ENCODE results near the gene ELOVL6.
"Not testable (repeated sequence)": the region's sequence is repeated elsewhere in the genome, so short reads cannot be mapped to it uniquely, and the experiment has no call there.

ELOVL6 gene

DNA sequence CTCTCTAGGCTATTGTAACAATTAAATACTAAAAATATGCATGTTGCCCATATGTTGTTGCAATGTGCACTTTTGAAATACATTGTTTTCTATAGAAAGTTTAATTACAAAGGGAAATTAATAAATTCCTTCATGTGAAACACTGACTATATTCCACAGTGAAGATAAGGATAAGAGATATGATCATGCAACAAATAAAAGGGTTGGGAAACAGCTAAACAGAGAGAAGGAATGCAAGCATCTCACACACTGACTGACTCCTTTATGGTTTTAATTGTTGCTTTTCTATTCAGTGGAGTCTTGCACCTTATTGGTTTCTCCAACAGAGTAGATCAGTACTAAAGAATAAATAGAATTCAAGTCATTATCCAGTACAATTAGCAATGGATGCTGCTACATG lies 37.8 kb downstream of the ELOVL6 start:
- no peak for DNase-seq (ENCODE audit: low read depth)

DNA sequence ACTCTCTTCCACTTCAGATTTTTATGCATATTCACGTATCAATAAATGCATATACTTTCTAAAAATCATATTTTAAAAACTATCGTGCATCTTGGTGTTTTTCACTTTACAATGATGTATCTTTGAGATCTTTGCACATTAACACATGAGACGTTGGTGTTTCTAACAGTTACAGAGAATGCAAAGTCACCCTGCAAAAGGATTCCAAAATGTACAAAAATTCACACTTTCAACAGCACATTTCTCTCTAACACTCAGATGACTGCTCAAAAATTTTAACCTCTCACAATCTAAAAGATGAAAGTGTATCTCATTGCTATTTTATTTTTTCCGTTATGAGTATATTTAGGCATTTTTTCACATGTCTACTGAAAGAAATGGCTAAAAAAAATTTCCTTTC lies 38.9 kb downstream of the ELOVL6 start:
- DNase-seq (ENCODE audit: low read depth) = no peak

DNA sequence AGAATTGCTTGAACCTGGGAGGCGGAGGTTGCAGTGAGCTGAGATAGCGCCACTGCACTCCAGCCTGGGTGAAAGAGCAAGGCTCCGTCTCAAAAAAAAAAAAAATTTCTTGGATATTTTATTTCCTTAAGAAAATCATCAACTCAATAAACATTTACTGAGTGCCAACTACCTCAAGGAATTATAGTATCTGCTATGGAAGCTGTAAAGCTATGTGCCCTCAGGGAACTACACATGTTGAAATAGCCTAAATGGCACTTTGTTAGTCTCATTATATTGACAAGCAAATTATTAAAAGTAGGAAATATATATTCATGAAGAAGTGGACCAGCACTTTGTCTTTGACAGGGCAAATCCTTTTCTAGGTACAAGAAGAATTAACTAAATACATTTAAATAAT lies 40.8 kb downstream of the ELOVL6 start:
- DNase-seq (ENCODE audit: low read depth) = no peak

DNA sequence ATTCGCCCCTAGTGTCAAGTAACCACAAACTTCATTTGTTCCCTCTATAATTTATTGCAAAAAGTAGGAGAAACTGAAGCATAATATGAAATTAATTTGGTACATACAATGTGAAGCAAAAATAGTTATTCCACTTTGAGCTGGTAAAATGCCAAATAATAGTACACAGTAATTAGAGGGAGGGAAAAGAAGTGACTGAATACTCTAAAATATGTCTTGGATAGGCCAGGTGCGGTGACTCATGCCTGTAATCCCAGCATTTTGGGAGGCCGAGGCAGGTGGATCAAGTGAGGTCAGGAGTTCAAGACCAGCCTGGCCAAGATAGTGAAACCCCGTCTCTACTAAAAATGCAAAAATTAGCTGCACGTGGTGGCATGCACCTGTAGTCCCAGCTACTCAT lies 41.2 kb downstream of the ELOVL6 start:
- not testable (repeated sequence) for DNase-seq (ENCODE audit: low read depth)

DNA sequence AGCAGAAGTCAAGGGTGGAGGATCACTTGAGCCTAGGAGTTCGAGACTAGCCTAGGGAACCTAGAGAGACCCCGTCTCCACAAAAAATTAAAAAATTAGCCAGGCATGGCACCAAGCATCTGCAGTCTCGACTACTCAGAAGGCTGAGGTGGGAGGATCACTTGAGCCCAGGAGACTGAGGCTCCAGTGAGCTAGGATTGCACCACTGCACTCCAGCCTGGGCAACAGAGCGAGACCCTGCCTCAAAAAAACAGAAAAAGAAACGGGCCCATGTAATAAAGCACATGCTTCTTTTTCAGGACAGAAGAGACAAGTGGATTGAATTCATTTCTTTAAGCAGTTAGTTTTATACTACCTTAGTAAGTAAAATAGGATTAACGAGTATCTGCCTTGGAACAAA lies 42.0 kb downstream of the ELOVL6 start:
- no peak for DNase-seq (ENCODE audit: low read depth)

DNA sequence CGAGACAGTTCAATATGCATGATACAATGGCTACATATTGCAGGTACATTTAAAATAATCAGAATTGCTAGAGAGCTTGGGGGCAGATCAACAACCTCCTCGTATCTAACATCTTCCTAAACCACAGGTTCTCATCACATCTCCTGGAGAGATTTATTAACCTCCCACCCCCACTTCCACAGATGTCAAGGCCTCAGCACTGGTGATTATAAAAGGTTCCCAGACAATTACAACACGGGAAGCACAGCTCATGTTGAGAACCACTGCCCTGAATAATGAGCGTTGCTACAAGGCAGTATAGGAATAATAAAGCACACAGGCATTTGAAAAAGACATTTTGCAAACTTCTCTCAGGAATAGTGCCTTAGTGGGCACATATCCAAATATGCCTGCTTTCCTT lies 42.8 kb downstream of the ELOVL6 start:
- no peak for DNase-seq (ENCODE audit: low read depth)

DNA sequence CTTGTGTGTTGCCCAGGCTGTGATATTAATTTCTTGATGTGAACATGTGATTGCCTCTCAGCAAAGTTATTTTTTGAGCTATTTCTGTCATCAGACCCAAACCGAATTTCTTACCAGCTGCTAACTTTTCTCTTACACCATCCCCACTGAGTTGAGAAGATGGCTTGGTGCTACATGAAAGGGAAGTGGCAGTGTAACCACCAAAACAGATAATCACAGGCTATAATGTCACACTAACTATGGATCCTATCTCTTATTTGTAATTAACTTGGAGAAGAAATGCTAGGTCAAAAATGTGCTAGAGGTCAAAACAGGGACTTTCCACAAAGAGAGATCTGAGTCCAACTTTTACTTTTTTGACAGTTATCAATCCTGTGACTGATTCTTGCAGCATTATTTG lies 43.8 kb downstream of the ELOVL6 start:
- no peak for DNase-seq (ENCODE audit: low read depth)

DNA sequence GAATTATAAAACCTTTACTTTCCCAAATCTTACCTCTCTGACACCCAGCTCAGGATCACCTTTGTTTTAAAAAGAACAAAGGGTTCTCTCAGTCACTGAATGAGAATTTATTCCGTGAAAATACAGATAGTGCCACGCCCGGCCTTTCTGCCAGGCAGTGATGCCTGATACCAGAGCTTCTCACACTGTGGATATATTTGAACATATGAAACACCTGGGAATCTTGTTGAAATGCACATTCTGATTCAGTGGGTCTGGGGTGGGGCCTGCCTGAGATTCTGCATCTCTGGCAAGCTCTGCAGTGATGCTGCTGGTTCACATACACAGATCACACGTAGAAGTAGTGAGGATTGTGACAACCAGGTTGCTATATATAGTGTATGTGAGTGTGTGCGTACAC lies 46.0 kb downstream of the ELOVL6 start:
- DNase-seq (ENCODE audit: low read depth) = no peak

DNA sequence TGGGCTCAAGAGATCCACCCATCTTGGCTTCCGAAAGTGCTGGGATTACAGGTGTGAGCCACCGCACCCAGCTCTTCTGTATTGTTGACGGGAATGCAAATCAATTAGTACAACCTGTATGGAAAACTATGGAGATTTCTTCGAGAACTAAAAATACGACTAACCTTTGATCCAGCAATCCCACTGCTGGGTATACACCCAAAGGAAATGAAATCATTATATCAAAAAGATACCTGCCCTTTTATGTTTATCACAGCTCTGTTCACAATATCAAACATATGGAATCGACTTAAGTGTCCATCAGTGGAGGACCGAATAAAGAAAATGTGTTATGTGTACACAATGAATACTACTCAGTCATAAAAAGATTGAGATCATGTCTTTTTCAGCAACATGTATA lies 49.3 kb downstream of the ELOVL6 start:
- DNase-seq (ENCODE audit: low read depth) = no peak

DNA sequence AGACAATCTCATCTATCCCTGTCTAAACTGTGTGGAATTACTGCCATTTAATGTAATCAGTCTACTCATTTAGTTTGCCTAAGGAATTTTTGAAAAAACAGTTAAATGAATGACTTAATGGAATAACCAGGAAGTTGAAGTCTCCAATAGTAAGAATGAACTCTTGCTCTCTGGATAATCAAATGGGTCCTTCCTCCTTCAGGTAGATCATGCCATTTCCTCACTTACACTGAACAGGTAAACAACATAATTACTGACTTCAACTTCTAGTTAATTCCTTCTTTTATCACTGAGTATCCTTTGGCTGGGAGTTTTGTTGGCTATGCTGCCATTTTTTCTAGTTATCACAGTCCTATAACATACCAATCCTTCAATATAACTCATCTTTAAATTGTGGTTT lies 56.0 kb downstream of the ELOVL6 start:
- no peak for DNase-seq (ENCODE audit: low read depth)

DNA sequence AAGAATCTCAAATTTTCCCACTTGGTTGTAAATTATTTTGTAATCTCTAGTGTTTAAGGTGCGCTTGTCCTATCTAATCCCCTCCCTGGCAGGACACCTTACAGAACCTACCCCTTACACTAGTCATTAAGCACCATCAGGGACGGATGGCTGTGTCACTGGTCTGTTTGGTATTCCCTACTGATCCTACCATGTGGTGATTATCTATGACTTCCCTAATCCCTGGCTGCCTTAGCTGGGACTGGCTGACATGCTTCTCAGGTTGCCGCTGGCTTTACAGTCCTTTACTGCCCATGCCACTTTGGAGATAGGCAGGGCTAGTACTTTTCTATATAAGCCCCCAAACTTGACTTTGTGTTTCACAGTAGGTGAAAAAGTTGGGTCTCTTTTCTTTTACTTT lies 58.6 kb downstream of the ELOVL6 start:
- no peak for DNase-seq (ENCODE audit: low read depth)

DNA sequence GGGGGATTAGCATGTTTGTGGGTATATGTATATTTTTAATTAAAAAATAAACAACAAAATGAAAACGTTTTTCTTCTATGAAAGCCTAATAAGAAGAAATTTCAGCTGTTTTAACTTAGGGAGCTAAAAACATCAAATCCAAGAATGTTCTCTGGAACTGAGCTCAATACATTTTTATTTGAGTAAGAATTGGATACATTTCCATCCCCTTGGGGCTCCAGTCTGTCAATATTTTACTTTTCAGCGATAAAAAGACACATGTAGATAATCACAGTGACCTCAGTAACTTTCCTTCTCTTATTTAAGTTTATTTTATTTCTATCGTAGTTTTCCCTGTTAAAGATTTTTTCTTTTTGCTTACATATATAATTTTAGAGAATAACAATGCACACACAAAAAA lies 59.3 kb downstream of the ELOVL6 start:
- DNase-seq (ENCODE audit: low read depth) = no peak

DNA sequence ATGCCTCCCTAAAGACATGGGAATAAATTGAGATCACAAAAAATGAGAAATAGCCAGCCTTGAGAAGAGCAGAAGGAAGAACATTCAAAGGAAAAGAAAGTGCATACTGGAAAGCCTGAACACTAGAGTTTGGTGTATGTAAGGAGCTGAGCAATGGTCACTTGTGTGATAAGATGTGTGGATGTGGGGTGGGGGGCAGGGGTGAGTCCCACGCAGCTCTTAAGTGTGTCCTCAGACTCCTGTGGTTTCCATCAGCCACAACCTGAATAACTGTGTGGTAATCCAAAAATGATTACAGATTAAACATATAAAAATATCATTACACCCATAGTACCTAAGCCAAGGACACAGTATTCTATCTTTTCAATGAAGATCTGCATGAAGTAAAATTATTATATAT lies 59.9 kb downstream of the ELOVL6 start:
- DNase-seq (ENCODE audit: low read depth) = no peak

DNA sequence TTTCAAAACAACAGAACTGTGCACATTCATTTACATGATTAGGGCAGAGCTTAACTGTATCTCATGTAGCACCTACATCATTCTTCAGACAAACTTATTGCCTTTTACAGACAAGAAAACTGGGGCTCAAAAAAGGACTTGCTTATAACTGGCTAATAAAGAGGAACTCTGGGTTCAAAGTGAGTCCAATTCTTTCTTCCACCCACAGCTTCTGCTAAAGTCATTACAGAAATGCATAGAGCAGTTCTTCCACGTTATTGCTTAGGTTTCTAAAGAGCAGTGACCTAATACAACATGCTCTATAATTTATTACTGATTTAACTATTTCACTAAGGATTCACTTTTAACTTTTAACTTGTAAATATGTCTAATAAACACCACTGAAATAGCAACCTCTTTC lies 60.6 kb downstream of the ELOVL6 start:
- DNase-seq (ENCODE audit: low read depth) = no peak

DNA sequence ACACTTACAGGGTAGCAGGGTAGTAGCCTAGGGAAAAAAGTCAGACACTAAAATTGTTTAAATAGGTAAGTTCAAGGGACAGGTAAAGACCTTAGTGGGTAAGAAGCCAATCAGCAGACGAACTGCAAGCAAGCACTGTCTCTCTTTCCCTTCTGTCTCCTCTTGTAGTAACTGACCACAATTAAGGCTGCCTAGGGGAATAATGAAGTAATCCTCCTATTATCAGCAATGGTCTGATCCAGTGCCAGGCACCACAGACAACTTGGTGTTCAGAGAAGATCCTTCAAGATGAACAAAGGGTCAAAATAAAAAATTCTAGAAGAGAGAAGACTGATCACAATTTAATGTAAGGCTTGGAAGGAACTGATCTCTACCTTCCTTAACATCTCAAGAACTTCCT lies 62.9 kb downstream of the ELOVL6 start:
- no peak for DNase-seq (ENCODE audit: low read depth)

DNA sequence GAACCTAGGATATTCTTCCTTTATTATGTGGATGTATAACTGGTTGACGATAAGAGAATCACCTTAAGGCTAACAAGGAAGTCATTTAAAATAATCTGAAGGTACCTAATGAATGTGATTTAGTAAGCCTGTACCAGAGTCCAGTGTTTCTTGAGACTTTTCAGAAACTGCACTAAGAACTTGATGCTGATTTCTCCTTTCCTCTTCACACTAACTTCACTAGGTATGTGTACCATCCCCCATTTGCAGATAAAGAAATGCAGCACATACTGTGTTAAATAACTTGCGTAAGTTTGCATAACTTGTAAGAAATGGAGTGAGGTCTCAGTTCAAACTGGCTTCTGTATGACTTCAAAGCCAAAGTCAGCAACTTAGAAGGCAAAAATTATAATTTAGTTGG lies 63.3 kb downstream of the ELOVL6 start:
- no peak for DNase-seq (ENCODE audit: low read depth)

DNA sequence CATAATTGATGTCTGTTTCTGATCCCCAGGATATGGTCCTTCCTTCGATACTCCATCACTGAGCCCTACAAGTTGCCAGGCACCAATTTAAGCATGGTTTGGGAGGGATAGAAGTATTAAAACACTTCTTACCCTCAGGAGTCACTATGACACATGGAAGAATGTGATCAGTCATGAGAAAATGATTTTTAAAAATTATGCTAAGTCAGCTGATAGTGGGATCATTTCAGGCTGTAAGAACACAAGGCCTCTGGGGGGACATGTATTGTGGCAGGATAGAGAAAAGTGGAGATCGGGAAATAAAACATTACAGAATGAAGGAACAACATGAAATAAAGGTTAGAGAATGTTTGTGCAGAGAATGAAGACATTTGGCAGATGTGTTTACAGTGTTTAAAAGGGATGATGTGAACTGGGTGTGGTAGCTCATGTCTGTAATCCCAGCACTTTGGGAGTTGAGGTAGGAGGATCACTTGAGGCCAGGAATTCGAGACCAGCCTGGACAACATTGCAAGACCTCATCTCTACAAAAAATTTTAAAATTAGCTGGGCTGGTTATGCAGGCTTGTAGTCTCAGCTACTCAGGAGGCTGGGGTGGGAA lies 64.0 kb downstream of the ELOVL6 start:
- no peak for DNase-seq (ENCODE audit: low read depth)

DNA sequence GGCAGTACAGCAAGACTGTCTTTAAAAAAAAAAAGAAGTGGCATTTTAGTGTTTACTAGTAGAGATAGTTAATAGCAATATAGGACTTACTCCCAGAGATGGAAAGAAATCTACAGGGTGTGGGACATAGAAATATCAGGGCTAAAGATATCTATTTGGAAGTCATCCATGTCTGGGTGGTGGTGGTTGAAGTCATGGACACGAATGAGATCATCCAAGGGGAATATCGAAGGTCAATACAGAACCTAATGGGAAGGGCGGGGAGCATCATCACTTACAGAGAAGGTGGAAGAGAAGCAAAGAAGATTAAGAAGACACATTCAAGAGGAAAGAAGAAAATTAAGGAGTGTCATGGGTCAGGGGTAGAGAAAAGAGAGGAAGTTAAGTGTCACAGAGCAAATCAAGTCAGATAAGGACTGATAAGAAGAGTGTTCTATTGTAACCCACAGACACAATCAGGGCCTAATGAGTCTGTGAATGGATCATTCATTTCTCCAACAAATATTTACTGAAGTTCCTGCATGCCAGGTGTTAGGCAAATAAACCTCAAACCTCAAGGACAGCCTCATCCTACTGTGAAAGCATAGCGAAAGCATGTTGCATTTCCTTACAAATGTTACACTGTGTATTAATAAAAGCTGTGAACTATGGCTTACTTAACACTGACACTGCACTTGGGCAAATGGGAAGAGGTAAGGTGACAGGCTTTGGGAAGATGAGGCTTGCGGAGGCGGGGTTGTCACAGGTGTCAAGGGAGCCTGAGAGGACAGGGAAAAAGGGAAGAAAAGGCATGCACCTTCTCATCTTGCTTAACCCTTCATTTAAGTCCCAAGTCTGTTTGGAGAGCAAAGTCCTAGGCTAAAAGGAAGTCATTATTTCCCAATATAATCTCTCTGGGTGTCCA lies 65.3 kb downstream of the ELOVL6 start:
- no peak for DNase-seq (ENCODE audit: low read depth)

DNA sequence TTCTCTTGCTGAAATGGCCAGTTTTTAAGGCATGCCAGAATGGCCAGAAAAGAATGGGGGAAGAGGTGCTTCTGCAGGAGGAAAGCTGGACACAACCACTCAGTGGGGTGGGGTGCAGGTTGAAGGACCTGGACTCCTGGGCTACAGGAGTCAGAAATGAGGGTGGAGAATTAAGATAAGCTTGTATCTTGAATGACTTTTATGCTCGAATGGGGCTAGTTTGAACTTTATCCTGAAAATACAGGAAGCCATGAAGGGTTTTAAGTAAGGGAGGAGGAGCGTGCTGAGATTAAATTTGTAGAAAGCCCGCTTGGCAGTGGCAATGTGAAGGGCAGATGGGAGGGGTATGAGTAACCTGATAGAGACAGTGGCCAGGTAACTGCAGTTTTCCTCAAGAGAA lies 66.5 kb downstream of the ELOVL6 start:
- DNase-seq (ENCODE audit: low read depth) = no peak

DNA sequence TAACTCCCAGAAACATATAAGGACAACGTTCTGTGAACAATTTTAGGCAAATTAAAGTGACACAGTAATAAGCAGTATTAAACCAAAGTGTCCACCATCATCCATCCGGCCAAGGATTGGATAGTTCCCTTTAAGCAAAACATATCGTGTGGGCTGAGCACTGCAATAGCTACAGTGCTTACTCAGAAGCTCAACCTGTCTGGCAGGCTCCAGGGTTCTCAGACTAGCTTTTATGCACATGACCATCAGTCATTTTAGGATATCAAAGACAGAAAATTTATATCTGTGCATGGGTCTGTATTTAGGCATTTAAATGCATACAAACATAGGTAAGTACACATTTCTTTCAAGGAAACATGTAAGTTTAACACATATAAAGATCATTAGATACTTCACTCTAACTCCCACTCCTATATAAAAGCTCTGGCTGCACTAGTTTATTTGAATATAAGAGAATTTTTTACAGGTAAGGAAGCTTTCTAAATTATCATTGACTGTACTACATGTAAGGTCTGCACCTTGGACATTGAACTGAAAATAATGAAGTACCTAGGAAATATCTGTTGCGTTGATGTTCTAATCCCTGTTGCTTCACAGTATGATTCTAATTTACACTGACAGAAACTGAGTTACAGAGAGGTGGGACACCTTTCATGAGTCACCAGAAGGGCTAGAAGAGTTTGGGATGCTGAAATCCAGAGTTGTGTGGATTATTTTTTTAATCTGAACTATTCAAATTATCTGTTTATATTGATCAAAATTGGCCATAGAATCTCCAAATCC lies 67.6 kb downstream of the ELOVL6 start:
- DNase-seq (ENCODE audit: low read depth) = no peak

DNA sequence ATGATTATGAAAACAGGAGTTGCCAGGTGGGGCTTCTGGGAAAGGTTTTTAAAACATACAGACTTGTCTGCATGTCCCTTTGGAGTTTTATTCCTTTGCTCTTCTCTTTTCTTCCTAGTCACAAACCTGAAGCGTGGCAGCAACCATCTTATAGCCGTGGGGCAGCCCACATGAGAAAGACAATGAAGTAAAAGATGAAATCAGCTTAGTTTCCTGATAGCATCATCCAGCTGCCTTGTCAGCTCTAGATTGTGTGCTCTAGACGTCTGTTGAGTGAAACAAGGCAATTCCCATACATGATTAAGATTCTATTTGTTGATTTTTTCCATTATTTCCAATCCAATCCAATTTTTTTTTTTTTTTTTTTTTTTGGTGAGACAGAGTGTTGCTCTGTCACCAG lies 68.9 kb downstream of the ELOVL6 start:
- no peak for DNase-seq (ENCODE audit: low read depth)

DNA sequence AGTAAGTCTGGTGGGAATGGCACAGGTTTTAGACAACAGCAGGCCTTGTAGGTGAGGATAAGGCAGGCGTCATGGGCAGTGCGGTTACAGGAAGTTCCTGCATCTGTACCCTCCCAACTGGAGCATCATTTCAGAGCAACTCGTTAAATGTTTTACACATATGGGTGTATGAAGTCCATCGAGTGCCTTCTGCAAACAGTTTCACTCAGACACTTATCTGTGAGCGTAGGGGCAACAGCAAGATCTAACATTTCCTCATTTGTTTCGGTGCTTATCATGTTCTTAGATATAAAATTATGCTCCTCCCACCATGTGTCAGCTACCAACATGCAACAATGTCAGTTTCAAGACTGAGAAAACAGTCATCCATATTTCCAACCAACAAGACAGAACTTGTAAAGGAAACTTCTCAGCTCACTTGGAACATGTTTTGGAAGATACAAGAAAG lies 69.9 kb downstream of the ELOVL6 start:
- DNase-seq (ENCODE audit: low read depth) = no peak

DNA sequence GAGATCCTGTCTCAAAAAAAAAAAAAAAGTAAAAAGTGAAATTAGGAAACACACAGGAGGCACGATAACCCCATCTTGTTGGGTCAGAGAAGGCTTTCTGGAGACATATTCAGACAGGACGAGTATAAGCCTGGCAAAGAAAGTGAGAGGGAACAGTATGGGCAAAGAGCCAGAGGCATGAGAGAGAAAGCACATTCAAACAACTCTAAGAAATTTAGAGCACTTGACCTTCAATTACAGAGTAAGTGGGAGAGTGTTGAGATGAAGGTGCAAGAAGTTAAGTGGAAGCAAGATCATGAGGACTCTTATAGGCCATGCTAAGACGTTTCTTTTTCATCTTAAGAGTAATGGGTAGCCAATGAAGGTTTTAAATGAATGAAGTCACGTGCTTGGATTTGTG lies 70.4 kb downstream of the ELOVL6 start:
- DNase-seq (ENCODE audit: low read depth) = no peak
